Measurements from ENCODE around the gene WBP11.

GRCh38 chr12:14769466-14769968 is 33.8 kb downstream of the WBP11 start:
- no peak for TF ChIP-seq POLR2A (IDR thresholded peaks at IDR 0.05; ENCODE audit: low read depth, low read length)
- no peak; the same call in 1 of the 2 replicates for TF ChIP-seq TAF1 (IDR thresholded peaks at IDR 0.05; ENCODE audit: low read depth, low read length)
- no peak for TF ChIP-seq POLR2AphosphoS5 (IDR thresholded peaks at IDR 0.05; ENCODE audit: low read depth, low read length)
- no peak for TF ChIP-seq SPI1 (IDR thresholded peaks at IDR 0.05; ENCODE audit: low read depth, low read length)
